Omental fat pad (tissue), 4 donors: Measurements from ENCODE around the gene ERFL. TPM values are rescaled to one million over a fixed set of nuclear protein-coding genes. Genes with fewer than 3 reads are reported as not detected.

Experiments used
- ATAC-seq: fragments of 150-250 bp; one replicate; pipeline ENCODE4 v1.9.1; 2016; ENCODE audit warnings: mild to moderate bottlenecking, moderate library complexity; ENCODE audit not compliant: low FRiP score
- DNase-seq: peaks from one replicate; pipeline ENCODE4 v3.0.0-alpha.2; 2019; ENCODE audit warnings: low spot score
- total RNA-seq, 4 donors: library from RNA; depleted of rRNA; stranded (reverse); fragments of >200 nt; gene quantifications; one replicate each; pipeline ENCODE4 v1.1.0, GENCODE V29; 2016
- TF ChIP-seq, protein P1 (sequence below), 3 donors: fragments of 450-650 bp; IDR thresholded peaks; one replicate each; pipeline ENCODE4 v1.5.1; 2016 to 2017; ENCODE audit warnings: antibody characterized with exemption in 3 of 3, mild to moderate bottlenecking in 3 of 3, moderate library complexity in 2 of 3

Gene ERFL
- total RNA-seq, 4 donors from 2014 or later, result 0.25 TPM; not detected in 3

DNA sequence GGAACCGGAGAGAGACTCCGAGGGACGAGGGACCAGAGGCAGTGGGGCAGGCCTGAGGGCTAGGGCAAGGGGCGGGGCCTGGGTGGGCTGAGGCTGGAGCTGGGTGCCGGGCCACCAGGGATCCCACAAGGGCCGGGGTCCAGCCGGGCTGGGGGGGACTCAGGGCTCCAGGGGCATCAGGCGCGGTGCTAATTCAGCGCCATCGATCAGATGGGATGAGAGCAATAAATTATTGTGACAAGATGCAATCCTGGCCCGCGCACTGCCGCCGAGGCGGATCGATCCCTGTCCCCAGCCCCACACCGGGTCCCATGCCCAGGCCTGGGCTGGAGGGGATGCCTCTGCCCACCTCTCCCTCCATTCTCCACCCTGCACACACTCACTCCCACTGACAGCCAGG, 5.7 kb downstream of the ERFL start:
- DNase-seq (no peak), ATAC-seq (no peak)
- TF ChIP-seq, protein P1, sequence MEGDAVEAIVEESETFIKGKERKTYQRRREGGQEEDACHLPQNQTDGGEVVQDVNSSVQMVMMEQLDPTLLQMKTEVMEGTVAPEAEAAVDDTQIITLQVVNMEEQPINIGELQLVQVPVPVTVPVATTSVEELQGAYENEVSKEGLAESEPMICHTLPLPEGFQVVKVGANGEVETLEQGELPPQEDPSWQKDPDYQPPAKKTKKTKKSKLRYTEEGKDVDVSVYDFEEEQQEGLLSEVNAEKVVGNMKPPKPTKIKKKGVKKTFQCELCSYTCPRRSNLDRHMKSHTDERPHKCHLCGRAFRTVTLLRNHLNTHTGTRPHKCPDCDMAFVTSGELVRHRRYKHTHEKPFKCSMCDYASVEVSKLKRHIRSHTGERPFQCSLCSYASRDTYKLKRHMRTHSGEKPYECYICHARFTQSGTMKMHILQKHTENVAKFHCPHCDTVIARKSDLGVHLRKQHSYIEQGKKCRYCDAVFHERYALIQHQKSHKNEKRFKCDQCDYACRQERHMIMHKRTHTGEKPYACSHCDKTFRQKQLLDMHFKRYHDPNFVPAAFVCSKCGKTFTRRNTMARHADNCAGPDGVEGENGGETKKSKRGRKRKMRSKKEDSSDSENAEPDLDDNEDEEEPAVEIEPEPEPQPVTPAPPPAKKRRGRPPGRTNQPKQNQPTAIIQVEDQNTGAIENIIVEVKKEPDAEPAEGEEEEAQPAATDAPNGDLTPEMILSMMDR (IDR thresholded peaks at IDR 0.05), result no peak

DNA sequence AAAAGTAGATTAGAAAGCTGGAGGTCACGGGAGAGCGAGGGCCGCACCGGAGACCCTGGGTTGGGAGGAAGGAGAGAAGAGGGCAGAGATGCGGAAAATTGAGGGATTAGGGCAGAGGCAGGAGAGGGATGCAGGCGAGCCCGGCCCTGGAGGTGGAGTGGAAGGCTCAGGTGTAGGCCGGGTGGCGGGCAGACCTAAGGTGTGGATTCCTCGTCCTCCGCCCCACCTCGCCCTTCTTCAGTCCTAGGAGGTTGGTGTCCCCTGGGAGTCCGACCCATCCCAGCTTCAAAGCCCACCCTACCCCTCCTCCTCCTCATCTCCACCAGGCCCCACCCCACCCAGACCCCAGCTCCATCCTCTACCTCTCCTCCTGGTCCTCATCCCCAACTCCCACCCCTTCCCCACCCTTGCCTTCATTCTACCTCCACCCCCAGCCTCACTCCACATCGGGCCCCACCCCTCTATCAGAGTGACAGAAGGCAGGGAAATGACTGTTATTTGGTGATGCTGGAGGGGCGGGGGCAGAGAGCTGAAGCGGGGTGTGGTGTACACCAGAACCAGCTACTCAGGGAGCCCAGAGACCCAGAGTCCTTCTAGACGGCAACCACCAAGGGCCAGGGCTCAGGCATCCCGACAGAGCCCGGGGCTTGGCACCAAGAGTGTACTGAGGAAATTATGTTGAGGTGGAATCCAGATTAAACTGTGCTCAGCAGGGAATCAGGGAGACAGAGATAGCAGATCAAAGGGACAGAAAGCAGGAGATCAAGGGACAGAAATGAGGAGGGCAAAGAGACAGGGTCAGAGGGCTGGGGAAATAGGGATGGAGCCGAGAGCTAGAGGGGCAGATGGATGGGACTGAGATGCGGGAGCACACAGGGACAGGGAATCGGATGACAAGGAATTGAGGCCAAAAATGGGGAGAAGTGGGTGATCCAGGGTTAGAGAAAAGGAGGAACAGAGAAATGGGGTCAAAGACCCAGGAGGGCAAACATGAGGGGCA, 6.4 kb downstream of the ERFL start:
- DNase-seq (no peak), ATAC-seq (no peak)
- TF ChIP-seq, protein P1 (IDR thresholded peaks at IDR 0.05), result no peak

DNA sequence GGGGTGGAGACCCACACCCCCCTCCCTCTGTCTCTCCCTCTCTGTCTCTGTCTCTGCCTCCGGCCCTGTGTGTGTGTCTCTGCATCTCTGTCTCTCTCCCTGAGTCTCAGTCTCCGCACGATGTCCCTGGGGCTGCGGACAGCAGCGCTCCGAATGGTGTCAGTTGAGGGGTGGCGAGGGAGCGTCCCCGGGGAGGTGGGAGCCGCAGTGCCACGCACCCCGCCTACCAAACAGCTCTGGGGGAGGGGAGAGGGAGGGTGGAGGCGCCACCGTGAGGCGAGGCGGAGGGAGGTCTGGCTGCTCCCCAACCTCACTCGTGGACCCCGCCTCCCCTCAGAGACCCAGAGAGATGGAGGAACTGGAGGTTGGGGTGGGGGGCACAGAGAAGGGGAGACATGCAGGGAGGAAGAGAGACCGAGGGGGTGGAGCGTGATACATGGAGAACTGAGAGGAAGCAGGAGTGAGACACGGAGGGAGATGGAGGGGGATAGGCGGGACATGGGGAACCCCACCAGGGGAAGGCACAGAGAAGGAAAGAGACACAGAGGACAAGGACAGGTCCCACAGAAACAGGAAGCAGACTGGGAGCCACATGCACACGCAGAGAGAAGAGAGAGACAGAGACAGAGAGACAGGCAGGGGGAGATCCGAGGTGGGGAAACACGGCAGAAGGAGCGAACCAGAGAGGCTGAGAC, 7.2 kb downstream of the ERFL start:
- TF ChIP-seq, protein P1 (IDR thresholded peaks at IDR 0.05), result no peak
- DNase-seq, result no peak
- ATAC-seq, result no peak

DNA sequence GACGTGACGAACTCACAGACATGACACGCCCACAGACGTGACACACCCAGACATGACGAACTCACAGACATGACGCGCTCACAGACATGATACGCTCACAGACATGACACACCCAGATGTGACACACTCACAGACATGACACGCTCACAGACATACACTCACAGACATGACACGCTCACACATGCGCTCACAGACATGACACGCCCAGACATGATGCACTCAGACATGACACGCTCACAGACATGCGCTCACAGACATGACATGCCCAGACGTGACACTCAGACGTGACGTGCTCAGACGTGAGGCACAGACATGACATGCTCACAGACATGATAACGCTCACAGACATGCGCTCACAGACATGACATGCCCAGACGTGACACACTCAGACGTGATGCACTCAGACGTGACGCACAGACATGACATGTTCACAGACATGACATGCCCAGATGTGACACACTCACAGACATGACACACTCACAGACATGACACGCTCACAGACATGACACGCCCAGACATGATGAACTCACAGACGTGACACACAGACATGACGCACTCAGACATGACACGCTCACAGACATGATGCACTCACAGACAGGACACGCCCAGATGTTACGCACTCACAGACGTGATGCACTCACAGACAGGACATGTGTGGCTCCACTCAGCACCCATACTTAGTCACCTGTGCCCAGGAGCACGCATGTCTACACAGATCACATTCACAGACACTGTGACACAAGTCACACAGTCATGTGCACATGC, 8.1 kb downstream of the ERFL start:
- TF ChIP-seq, protein P1 (IDR thresholded peaks at IDR 0.05), result no peak
- DNase-seq, result no peak
- no peak for ATAC-seq

DNA sequence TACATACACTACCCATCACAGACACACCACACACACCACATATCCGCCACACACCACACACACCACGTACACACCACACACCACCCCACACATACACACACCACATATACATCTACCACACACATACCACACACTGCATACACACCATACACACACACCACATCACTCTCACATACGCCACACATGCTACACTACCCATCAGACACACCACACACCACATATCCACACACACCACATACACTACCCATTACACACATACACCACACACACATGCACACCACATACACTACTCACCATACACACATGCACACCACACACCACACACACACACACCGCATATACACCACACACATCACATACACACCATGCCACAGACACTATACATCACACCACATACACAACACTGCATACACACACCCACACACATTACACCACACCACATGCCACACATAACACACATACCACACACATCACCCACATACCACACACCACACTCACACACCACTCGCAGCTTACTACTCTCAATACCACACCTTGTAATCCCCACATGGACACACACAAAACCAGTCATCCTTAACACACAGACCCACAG, 9.5 kb downstream of the ERFL start:
- TF ChIP-seq, protein P1 (IDR thresholded peaks at IDR 0.05), result no peak
- no peak for DNase-seq
- ATAC-seq, result no peak

DNA sequence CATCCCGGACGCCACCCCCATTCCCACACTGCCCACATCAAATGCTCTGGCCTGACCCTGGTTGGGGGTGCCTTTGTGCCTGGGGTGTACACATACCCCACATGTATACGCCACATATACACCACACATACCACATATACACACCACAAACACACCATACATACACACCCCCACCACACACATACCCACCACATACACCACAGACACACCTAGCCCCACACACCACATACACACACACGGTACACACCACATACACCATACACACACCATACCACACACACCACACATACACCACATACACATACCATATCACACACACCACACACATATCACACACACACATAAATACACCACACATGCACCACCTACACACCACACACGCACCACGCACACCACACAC, 10.2 kb downstream of the ERFL start:
- ATAC-seq (no peak), DNase-seq (no peak)
- TF ChIP-seq, protein P1 (IDR thresholded peaks at IDR 0.05), result no peak
